ENCODE results near the gene FILIP1L.

- TF ChIP-seq CTCF (IDR thresholded peaks at IDR 0.05 in 4 of 5, conservative IDR thresholded peaks at IDR 0.05 in 1 of 5) (no peak), POLR2A (IDR thresholded peaks at IDR 0.05) (no peak)
These were observed 39.1 kb downstream of the FILIP1L start for GRCh38 chr3:100075196-100075595.
